Endometrium (tissue), 2 donors: Measurements from ENCODE around the gene KLHL14.
"Not testable (repeated sequence)": the region's sequence is repeated elsewhere in the genome, so short reads cannot be mapped to it uniquely, and the experiment has no call there.

ENCODE experiments used
- FAIRE-seq: peaks from 2 replicates; lab custom pipeline; 2012; peaks lifted over from hg19 to GRCh38; lab: Jason Lieb, UNC
- donor health status: control.
- donor health status: control.

KLHL14 gene

DNA sequence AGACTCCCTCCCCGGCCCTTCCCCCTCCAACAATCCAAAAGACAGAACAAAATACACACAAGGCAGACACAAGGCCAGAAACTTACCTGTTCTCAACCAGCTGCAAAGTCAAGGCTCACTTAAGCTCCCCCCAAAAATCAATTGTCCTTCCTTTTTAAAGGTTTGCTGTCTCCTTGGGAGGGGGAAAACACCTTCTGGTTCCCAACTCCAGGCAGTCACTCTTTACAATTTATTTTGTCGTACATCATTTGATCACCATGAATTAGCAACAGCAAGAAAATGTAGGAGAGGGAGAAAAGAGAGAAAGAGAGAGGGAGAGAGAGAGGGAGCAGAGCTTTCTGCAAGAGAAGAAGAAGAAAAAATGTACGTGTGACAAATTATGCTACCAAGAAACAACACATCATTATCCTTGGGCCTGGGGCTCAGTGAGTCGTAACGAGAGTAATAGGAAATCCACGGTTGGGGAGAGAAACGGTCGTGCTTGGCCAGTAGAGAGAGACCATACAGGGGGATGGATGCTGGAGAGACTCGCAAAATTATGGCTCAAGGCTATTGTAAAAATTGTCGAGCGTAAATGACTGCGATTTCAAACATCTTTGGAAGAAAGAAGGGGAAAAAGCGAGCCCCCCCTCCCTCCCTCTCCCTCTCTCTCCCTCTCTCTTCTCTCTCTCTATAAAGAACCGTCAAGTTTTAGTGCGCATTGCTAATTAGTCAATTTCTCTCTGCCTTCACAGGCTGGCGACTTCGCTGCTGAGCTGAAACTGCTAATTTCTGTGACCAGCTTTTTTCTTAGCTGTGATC, at the start of gene KLHL14:
Gene KLHL14 (minus strand): TSS at position 443 of the 801 bp plus-strand sequence. CDS start 2,432 bp downstream, outside the sequence.
- no peak for FAIRE-seq

DNA sequence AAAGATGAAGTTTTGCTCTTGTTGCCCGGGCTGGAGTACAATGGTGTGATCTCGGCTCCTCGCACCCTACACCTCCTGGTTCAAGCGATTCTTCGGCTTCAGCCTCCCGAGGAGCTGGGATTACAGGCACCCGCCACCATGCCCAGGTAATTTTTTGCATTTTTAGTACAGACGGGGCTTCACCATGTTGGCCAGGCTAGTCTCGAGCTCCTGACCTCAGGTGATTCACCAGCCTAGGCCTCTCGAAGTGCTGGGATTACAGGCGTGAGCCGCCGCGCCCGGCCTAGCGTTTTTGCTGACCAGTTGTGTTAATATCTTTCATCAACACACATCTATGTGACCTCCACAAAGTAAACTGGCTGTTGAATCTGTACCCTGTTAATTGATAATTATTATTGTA, 49.4 kb upstream of the KLHL14 start:
- no peak for FAIRE-seq

GRCh38 chr18:32815881-32816280, 43.1 kb upstream of the KLHL14 start:
- no peak for FAIRE-seq

DNA sequence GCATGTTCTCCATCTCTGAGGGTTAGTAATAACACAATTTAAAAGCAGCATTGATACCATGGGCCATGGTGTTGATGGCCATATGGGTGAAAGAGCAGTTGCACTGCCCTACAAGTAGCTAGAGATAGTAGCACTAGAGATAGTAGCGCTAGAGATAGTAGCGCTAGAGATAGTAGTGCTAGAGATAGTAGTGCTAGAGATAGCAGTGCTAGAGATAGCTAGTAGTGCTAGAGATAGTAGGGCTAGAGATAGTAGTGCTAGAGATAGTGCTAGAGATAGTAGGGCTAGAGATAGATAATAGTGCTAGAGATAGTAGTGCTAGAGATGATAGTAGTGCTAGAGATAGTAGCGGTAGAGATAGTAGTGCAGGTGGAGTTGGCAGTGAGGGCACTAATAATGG, 39.5 kb upstream of the KLHL14 start:
- no peak for FAIRE-seq

DNA sequence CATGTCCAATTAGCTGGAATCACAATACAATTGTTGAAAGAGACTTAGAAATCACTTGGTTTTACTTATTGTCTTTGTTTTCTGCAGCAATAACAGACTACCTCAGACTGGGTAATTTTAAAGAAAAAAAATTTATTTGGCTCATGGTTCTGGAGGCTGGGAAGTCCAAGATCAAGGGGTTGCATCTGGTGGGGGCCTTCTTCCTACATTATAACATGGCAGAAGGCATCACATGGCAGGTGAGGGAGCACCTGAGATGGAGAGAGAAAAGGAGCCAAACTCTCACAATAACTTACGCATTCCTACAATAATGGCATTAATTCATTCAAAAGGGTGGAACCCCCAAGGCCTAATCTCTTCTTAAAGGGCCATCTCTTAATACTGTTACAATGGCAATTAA, 37.5 kb upstream of the KLHL14 start:
- no peak for FAIRE-seq

DNA sequence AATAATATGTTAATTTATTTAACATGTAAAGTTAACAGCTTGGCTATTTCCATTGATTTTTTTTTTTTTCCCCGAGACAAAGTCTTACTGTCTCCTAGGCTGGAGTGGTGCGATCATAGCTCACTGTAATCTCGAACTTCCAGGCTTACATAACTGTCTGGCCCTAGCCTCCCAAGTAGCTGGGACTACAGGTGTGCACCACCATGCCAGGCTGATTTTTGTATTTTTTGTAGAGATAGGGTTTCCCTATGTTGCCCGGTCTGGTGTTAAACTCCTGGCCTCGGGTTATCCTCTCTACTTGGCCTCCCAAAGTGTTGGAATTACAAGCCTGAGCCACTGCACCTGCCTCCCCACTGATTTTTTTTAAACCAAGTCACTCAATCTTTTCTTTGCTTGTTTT, 32.5 kb upstream of the KLHL14 start:
- no peak for FAIRE-seq

DNA sequence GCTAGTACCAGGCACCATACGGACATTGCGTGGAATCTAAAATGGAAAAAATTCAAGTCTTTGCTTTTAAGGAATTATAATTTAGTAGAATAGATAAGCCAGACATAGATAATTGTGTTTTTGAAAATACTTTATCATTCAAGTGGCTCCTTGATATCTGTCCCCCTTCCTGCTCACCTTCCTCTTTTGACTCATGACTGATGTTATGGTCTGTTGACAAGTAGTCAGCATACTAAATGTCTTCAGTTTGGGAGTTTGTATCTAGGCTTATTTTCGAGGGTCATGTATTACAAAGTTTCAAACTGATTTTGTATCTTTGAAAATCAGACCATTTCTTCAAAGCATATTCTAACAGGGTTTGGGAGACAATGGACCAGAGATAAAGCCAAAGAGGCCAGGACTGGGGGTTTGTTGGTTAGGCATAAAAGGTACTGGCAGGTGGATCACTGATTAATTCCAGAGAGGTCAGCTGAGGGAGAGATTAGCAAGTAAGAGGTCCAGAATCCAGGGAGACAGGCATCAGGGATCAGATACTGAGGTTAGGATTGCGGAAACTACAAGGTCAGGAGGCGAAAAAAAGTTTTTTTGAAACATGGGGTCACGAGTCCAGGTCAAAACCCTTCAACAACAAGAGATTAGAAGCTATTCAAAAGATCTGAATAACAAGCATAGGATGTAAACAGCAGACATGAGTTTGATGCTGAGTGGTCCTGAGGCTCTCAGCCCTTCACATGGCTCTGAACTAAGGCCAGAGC, 31.5 kb upstream of the KLHL14 start:
- no peak for FAIRE-seq

- no peak for FAIRE-seq
Observed at GRCh38 chr18:32803568-32803967, 30.7 kb upstream of the KLHL14 start.

DNA sequence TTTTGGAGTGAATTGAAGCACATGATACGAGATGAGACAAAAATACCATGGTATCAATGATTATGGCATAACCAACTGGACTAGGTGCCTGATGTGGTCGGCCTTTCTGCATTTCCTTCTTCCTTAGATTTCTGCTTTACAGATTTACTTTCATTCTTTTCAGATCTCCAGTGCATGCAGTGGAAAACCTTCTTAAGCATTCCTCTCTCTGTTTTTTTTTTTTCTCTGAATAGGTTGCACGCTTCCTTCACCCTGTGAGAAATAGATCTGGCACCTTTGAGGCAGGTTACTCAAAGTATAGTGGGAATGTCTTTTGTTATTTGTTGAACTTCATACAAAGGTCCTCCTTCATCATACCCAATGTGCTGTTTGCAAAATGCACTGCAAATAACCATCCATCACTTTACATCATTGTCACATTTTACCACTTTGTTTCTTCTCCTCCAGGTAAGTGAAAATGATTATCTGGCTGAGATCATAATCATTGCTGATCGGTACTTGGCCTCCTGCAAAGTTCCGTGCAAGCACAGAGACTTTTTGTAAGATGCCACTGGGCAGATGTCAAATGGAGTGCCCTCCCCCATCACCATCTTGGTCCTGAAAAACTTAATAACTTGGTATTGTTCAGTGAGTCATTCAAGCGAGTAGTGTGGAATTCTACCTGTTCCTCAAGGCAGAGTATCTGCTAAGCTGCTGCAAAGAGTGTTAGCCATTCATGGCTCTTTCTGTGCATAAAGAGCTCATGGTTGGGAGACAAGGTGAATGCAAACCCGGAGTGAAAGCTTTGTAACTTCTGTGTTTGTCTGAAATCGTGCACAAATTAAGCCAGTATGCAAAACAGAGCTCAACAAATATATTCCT, 30.0 kb upstream of the KLHL14 start:
- no peak for FAIRE-seq

- no peak for FAIRE-seq
Observed at GRCh38 chr18:32801228-32801627, 28.4 kb upstream of the KLHL14 start.

DNA sequence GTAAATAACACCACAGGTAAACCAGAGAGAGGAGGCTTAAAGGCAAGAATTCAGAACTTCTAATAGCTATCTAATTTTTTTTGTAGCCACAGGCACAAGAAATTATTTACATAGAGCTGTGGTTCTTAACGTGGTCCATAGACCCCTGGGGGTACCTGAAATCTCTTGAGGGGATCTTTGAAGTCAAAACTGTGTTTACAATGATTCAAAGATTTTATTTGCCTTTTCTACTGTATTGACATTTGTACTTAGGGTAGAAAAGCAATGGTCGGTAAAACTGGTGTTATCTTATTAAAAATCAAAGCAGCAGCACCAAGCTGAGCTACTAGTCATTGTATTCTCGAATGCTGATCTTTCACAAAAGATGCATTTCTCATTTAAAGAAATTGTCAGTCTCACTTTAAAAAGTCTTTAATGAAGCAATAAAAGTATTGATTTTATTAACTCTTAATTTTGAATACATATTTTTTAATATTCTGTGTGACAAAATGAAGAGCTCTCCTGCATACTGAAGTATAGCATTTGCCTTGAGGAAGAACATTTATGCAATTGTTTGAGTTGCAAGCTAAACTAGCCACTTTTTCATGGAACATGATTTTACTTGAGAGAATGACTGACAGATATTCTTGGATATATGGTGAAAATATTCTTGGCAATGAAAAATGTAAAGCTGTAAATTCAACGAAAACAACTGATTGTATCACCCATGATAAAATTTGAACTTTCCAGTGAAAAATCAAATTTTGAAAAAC, 25.6 kb upstream of the KLHL14 start:
- FAIRE-seq: no peak

- FAIRE-seq: not testable (repeated sequence)
Observed at GRCh38 chr18:32794667-32795066, 21.8 kb upstream of the KLHL14 start.

GRCh38 chr18:32779010-32779409, 6.2 kb upstream of the KLHL14 start:
- no peak for FAIRE-seq

DNA sequence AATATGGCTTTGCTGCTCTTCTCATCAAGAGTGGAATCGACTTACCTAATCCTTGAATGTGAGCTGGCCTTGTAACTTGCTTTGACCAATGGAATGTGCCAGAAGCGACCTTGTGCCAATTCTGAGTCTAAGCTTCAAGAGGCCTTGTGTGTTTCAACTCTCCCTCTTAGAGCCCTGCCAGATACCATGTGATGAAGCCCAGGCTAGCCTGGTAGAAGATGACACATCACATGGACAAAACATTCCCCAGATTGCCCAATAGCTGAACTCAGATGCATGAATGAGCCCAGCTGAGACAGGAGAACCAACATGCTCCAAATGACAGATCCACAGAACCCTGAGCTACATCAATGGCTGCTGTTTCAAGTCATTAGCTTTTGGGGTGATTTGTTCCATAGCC, 4.2 kb upstream of the KLHL14 start:
- no peak for FAIRE-seq

DNA sequence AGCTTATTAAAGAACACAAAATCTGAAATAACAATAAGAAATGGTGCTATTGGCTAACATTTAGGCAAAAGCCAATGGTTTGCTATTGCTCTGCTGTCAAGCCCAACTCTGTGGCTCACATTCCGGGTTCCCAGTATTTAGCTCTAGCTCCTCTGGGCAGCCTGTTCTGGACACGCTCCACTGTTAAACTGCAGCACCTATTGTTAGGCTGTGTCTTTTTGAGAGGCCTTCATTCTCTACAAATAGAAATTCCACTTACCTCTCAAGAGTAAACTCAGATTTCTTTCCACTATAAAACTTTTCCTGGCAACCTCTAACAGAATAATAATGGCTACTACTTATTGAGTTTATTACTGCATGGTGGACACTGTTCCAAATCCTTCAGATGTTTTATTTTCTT, 3.7 kb upstream of the KLHL14 start:
- FAIRE-seq: no peak

DNA sequence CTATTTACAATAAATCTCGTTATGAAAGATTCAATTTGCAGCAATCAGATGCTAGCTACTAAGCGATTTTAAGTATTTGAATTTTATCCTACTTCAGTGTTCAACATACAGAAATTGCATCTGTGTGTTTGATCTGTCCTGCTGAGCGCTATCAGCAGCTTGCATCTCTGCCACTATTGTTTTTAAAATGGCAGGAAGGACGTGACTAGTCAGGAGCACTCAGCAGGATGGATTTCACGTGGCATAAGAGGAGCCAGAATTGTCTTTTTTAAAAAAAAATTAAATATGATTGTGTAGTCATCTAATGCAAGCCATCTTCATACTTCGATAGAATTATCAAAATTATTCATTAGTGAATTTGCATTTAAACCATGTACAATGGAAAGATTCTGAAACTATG, 2.8 kb upstream of the KLHL14 start:
- no peak for FAIRE-seq

DNA sequence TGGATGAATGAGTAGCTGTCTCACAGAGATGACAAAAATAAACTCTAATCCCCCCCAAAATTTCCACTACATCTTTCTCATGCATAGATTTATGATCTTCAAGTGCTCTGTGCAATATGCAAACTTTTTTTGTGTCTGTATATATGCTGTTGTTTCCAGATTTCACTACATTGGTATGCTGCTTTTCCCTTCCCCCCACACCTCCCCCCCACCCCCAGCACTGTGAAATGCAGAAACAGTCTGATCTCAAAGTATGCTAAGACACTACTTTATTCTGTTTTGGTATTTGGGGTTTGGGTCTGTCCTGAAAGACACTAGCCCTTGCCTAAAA, 524 bp upstream of the KLHL14 start:
- no peak for FAIRE-seq

DNA sequence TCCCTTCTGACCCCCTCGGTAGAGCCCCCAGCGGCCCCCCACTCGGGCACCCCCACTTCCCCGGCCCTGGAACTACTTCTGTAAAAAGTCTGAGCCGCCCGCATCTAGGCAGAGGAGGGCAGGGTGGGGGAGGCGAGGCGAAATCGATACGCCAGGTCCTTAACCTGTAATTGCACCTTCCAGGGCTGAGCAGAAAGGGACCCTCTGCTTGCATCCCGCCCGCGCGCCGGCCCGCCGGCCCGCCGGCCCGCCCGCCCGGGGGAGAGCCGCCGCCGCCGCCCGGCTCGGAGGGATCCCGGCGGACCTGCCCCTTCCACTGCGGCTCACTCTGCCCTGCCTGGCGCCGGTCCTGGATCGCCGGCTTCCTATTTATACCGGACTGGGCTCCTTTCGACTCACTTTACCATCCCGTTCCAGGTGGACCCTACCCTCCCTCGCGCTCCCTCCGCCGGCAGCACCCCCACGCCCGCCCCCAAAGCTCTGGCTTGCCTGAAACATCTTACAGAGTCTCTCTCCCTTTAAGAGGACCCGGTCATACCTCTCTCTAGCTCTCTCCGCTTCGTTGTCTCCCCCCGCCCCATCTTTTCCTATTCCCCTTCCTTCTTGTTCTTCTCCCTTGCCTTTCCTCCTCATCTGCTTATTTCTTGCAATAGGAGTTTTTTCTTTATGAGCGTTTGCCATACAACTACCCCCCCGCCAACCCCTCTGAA, 797 bp downstream of the KLHL14 start:
- no peak for FAIRE-seq

DNA sequence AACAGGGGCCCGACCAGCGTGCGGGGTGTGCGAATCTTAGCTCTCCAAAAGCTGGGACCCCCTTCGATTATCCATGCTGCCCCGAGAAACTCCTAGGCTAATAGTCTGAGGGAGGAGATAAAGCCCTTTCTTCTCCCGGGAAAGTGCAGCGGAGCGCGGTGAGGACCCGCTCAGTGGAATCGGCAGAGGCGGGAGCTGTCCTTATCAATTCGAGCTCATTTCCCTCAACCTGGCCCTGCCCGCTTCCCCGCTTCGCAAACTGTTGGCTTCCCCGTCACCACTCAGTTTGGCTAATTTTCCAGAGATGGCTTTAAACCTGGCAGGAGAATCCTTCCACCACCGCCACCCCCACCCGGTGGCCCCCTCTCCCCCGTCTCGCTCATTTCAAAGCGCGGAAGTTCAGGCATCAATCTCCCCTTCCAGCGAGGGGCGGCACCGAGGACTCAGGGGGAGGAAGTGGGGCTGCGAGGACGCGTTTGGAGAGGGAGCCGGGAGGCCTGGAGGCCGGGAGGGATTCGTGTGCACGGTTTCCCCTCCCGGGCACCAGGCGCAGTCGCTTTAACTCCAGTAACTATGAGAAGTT, 1.6 kb downstream of the KLHL14 start:
- FAIRE-seq: no peak

GRCh38 chr18:32770666-32771168, 2.1 kb downstream of the KLHL14 start:
- no peak for FAIRE-seq
